Neuronal stem cell (in vitro differentiated cells): ENCODE results near the gene COL15A1.

Experiments
- DNase-seq: peaks from one replicate; pipeline ENCODE4 v3.0.0-alpha.2; 2013; ENCODE audit warnings: low spot score
- H2AFZ ChIP-seq: one replicate; pipeline ENCODE4 v1.6.1; 2013; ENCODE audit warnings: mild to moderate bottlenecking, low read length, inconsistent platforms
- H2AK5ac ChIP-seq: 2 replicates; pipeline ENCODE4 v1.6.1; 2013; ENCODE audit warnings: low read depth, mild to moderate bottlenecking, inconsistent platforms, low read length, moderate library complexity, mixed read lengths
- H2BK120ac ChIP-seq: 2 replicates; pipeline ENCODE4 v1.6.1; 2013; ENCODE audit warnings: low read depth, mild to moderate bottlenecking, inconsistent platforms, low read length, moderate library complexity, mixed read lengths
- H2BK12ac ChIP-seq: one replicate; pipeline ENCODE4 v1.6.1; 2013; ENCODE audit warnings: low read length, inconsistent platforms
- H2BK15ac ChIP-seq: 2 replicates; pipeline ENCODE4 v1.6.1; 2013; ENCODE audit warnings: mild to moderate bottlenecking, low read length, inconsistent platforms, mixed read lengths
- H2BK5ac ChIP-seq: one replicate; pipeline ENCODE4 v1.6.1; 2013; ENCODE audit warnings: inconsistent platforms, mild to moderate bottlenecking, low read length, moderate library complexity
- H3K14ac ChIP-seq: one replicate; pipeline ENCODE4 v1.6.1; 2013; ENCODE audit warnings: low read length, inconsistent platforms
- H3K18ac ChIP-seq: 2 replicates; pipeline ENCODE4 v1.6.1; 2013; ENCODE audit warnings: low read length, inconsistent platforms
- H3K23ac ChIP-seq: 2 replicates; pipeline ENCODE4 v1.6.1; 2013; ENCODE audit warnings: low read depth, mild to moderate bottlenecking, mixed read lengths, low read length, inconsistent platforms; ENCODE audit not compliant: poor library complexity
- H3K27ac ChIP-seq: replicated peaks from 3 replicates; pipeline ENCODE4 v1.5.1; 2013; ENCODE audit warnings: low read length, inconsistent platforms
- H3K27me3 ChIP-seq, 3 experiments: 2 replicates each; pipeline ENCODE4 v1.6.1; 2013; ENCODE audit warnings: low read length in 3 of 3, mild to moderate bottlenecking in 2 of 3, inconsistent platforms in 1 of 3, low read depth in 1 of 3, mixed read lengths in 1 of 3, moderate library complexity in 1 of 3; ENCODE audit not compliant: control insufficient read depth in 3 of 3, insufficient read depth in 3 of 3
- H3K36me3 ChIP-seq, 2 donors: replicated peaks in 1 of 2; 2 replicates each; pipeline ENCODE4 v1.6.1; 2013; ENCODE audit warnings: low read length in 2 of 2; ENCODE audit not compliant: control insufficient read depth in 2 of 2, insufficient read depth in 2 of 2
- H3K4ac ChIP-seq: 2 replicates; pipeline ENCODE4 v1.6.1; 2013; ENCODE audit warnings: inconsistent platforms, mild to moderate bottlenecking, low read length, moderate library complexity
- H3K4me1 ChIP-seq, 2 donors: 1 replicate in 1 of 2; 2 replicates in 1 of 2; pipeline ENCODE4 v1.6.1; 2013; ENCODE audit warnings: low read length in 2 of 2, low read depth in 1 of 2; ENCODE audit not compliant: control insufficient read depth in 2 of 2, insufficient read depth in 1 of 2
- H3K4me2 ChIP-seq: one replicate; pipeline ENCODE4 v1.6.1; 2013; ENCODE audit warnings: mild to moderate bottlenecking, low read length, inconsistent platforms; ENCODE audit not compliant: insufficient read depth, poor library complexity, severe bottlenecking
- H3K4me3 ChIP-seq, 2 donors: 2 replicates each; pipeline ENCODE4 v1.5.1; 2013; ENCODE audit warnings: low read length in 2 of 2, mild to moderate bottlenecking in 2 of 2, inconsistent platforms in 1 of 2, moderate library complexity in 1 of 2
- H3K79me1 ChIP-seq: one replicate; pipeline ENCODE4 v1.6.1; 2013; ENCODE audit warnings: low read depth, mild to moderate bottlenecking, inconsistent platforms, low read length, moderate library complexity
- H3K9ac ChIP-seq: one replicate; pipeline ENCODE4 v1.6.1; 2013; ENCODE audit warnings: mild to moderate bottlenecking, low read depth, low read length, inconsistent platforms; ENCODE audit not compliant: poor library complexity
- H3K9me3 ChIP-seq, 2 donors: replicated peaks in 1 of 2; 2 replicates each; pipeline versions ENCODE3 to v1.6.1; 2013; ENCODE audit warnings: low read length in 2 of 2, mild to moderate bottlenecking in 2 of 2, inconsistent platforms in 1 of 2, low read depth in 1 of 2, mixed read lengths in 1 of 2, moderate library complexity in 1 of 2; ENCODE audit not compliant: control insufficient read depth in 2 of 2, insufficient read depth in 1 of 2
- H4K8ac ChIP-seq: one replicate; pipeline ENCODE4 v1.6.1; 2013; ENCODE audit warnings: low read depth, mild to moderate bottlenecking, inconsistent platforms, low read length, moderate library complexity
- H4K91ac ChIP-seq: one replicate; pipeline ENCODE4 v1.6.1; 2013; ENCODE audit warnings: low read length, low read depth, mild to moderate bottlenecking, inconsistent platforms; ENCODE audit not compliant: poor library complexity
- WGBS, 2 donors: extraction: QIAGEN DNeasy Blood & Tissue Kit; methylation state at CpG; one replicate each; pipeline ENCODE4 v1.1.7; 2013; ENCODE audit warnings: missing lambda C conversion rate in 2 of 2, mixed read lengths in 1 of 2; ENCODE audit not compliant: insufficient read length in 2 of 2, insufficient replicate concordance in 1 of 2; ENCODE audit errors: extremely low coverage in 2 of 2; 5-methylcytosine and 5-hydroxymethylcytosine counted together

COL15A1 gene

DNA sequence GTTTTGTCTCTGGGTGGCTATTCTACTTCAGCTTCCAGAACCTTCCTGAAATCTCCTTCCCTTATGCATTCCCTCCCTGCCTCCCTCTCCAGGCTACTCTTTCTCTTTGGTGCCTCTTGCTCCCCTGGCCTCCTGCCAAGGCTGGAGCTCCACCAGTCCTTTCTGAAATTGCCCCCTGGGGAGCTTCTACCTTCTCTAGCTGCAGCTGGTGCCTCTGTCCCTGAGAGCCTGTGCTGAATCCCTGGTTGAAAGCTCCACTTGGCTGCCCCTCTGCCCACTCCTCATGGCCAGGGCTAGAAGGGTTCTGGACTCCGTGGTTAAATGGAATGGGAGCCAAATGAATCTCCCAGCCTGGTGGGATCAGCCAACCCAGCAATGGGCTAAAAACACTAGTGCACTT, 80.1 kb downstream of the COL15A1 start:
- Histone ChIP-seq H2BK120ac (no peak overlapping the region), H3K14ac (no peak overlapping the region), H3K4me2 (no peak overlapping the region), H3K4ac (no peak overlapping the region), H3K79me1 (no peaks in the 10 kb centered on the region), H4K8ac (no peak overlapping the region), H3K27me3 (peaks cover 0 to 2% (median 0%) of the 10 kb centered on the region in 3 experiments), H2BK5ac (peak overlapping the region; percentile 29), H2AFZ (no peak overlapping the region), H2BK15ac (no peak overlapping the region), H2BK12ac (no peak overlapping the region), H3K27ac (no peak overlapping the region), H3K23ac (no peak overlapping the region), H3K36me3 (no peaks in the 10 kb centered on the region), H3K4me3 (no peak overlapping the region), H3K9ac (no peak overlapping the region), H3K18ac (no peak overlapping the region), H4K91ac (no peak overlapping the region), H3K9me3 (no peaks in the 10 kb centered on the region), H2AK5ac (no peak overlapping the region), H3K4me1 (no peaks in the 10 kb centered on the region)
- WGBS, 2 donors: no CpG with 5 or more reads among the region's 1 CpG
- DNase-seq: no peak

DNA sequence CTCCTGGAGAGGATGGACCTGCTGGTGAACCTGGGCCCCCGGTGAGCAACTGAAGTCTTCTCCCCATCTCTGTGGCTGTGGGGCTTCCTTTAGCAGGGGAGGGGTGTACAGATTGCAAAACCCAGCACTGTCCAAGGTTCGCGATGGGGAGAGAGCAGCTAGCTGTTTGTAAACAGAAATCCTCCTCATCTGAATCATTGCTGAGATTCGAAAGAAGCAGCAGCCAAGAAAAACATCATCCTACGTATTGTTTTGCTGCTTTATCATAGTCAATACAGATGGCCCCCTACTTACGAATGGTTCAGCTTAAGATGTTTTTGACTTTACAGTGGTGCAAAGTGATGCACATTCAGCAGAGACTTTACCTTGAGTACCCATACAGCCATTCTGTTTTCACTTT, 81.3 kb downstream of the COL15A1 start:
- H4K91ac ChIP-seq: no peak overlapping the region
- H3K23ac ChIP-seq: no peak overlapping the region
- H3K27ac ChIP-seq: no peak overlapping the region
- H2AFZ ChIP-seq: no peak overlapping the region
- no peak overlapping the region for H2AK5ac ChIP-seq
- no peaks in the 10 kb centered on the region for H3K36me3 ChIP-seq
- H3K18ac ChIP-seq: no peak overlapping the region
- no CpG with 5 or more reads among the region's 6 CpGs for WGBS, 2 donors
- no peak overlapping the region for H3K4me3 ChIP-seq
- H3K4me1 ChIP-seq: no peaks in the 10 kb centered on the region
- H2BK15ac ChIP-seq: no peak overlapping the region
- no peak overlapping the region for H2BK5ac ChIP-seq
- H3K9ac ChIP-seq: no peak overlapping the region
- H3K27me3 ChIP-seq: peaks cover 0 to 2% (median 0%) of the 10 kb centered on the region in 3 experiments
- no peak overlapping the region for H2BK12ac ChIP-seq
- H3K9me3 ChIP-seq: no peaks in the 10 kb centered on the region
- H3K14ac ChIP-seq: no peak overlapping the region
- no peak overlapping the region for H4K8ac ChIP-seq
- no peak overlapping the region for H3K4me2 ChIP-seq
- no peak for DNase-seq
- no peak overlapping the region for H3K4ac ChIP-seq
- H2BK120ac ChIP-seq: no peak overlapping the region
- H3K79me1 ChIP-seq: no peaks in the 10 kb centered on the region

DNA sequence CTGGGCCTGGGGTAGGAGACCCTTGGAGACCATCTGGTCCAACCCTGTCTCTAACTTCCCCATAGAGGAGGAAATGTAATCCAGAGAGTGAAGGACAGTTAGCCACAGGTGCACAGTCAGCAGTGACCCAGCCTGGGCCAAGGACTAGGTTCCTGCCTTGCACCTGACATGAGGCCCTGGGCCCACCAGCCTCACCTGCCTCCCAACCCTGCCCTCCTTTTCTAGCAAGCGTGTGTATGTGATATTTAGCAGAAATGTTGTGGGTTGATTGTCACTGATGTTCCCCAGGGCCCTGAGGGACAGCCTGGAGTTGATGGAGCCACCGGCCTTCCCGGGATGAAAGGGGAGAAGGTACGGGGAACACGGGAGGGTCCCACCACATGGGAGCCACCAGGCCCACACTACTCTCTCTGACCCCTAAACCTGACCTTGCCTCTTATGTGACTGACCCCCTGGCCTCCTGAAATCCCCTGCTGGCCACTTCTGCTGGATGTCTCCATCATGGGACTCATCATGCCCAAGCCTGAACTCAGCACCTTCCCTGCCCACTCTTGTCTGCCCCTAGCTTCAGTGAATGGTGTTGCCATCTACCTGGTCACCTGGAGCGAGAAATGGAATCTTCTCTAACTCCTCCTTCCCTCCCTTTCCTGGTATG, 82.0 kb downstream of the COL15A1 start:
- Histone ChIP-seq H2AFZ (no peak overlapping the region), H4K8ac (no peak overlapping the region), H2AK5ac (no peak overlapping the region), H2BK5ac (no peak overlapping the region), H3K18ac (no peak overlapping the region), H3K27ac (no peak overlapping the region), H3K4me3 (peak overlapping the region in 1 of 2 donors; percentile 37), H2BK15ac (no peak overlapping the region), H2BK12ac (no peak overlapping the region), H3K4me1 (no peaks in the 10 kb centered on the region), H3K9ac (no peak overlapping the region), H3K36me3 (no peaks in the 10 kb centered on the region), H3K23ac (no peak overlapping the region), H3K9me3 (no peaks in the 10 kb centered on the region), H3K4ac (no peak overlapping the region), H2BK120ac (no peak overlapping the region), H3K79me1 (no peaks in the 10 kb centered on the region), H3K14ac (no peak overlapping the region), H3K4me2 (no peak overlapping the region), H3K27me3 (peaks cover 0 to 2% (median 0%) of the 10 kb centered on the region in 3 experiments), H4K91ac (no peak overlapping the region)
- WGBS, 2 donors: no CpG with 5 or more reads among the region's 6 CpGs
- DNase-seq: no peak

DNA sequence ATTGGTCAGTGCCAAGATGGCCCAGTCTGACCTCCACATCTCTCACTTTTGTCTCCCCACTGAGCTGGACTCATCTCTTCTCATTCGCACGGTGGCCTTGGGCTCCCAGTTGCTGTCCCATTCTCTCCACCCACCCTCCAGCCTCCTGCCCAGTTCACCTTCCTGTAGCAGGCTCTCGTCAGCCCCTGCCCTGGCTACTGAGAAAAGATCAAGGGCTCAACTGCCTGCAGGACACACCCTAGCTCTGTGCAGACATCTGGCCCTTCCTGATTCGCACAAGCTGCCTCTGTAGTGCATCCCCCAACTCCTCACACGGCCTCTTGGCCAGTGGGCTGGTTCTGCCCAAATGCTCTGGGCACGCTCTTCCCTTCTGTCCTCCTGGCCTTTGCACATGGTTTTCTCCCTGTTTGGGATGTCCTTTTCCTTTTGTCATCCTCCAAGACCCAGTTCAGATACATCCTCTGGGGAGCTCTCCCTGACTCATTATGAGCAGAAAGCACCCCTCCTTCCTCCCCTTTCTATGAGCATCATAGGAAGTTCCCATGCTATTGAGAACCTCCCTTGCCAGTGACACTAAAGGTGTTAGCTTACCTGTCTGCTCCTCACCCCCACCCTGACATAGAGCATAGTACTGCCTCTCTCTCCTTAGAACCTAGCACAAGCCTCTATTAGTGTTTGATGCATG, 82.7 kb downstream of the COL15A1 start:
- H3K4me3 ChIP-seq: peak overlapping the region in 1 of 2 donors; percentile 37
- no peak overlapping the region for H2BK120ac ChIP-seq
- H3K4me2 ChIP-seq: no peak overlapping the region
- H2AK5ac ChIP-seq: no peak overlapping the region
- H3K9me3 ChIP-seq: no peaks in the 10 kb centered on the region
- no peak overlapping the region for H3K23ac ChIP-seq
- H2BK12ac ChIP-seq: no peak overlapping the region
- peak overlapping the region; percentile 49 for H3K18ac ChIP-seq
- peaks cover 0 to 2% (median 0%) of the 10 kb centered on the region in 3 experiments for H3K27me3 ChIP-seq
- H2BK5ac ChIP-seq: no peak overlapping the region
- no CpG with 5 or more reads among the region's 6 CpGs for WGBS, 2 donors
- no peaks in the 10 kb centered on the region for H3K4me1 ChIP-seq
- no peak overlapping the region for H4K91ac ChIP-seq
- H3K79me1 ChIP-seq: no peaks in the 10 kb centered on the region
- H2BK15ac ChIP-seq: no peak overlapping the region
- no peak overlapping the region for H3K14ac ChIP-seq
- no peak for DNase-seq
- H4K8ac ChIP-seq: no peak overlapping the region
- H3K9ac ChIP-seq: no peak overlapping the region
- H3K27ac ChIP-seq: no peak overlapping the region
- no peak overlapping the region for H3K4ac ChIP-seq
- H2AFZ ChIP-seq: no peak overlapping the region
- H3K36me3 ChIP-seq: no peaks in the 10 kb centered on the region
